ENCODE data around the gene PGAP3.

The PGAP3 gene

DNA sequence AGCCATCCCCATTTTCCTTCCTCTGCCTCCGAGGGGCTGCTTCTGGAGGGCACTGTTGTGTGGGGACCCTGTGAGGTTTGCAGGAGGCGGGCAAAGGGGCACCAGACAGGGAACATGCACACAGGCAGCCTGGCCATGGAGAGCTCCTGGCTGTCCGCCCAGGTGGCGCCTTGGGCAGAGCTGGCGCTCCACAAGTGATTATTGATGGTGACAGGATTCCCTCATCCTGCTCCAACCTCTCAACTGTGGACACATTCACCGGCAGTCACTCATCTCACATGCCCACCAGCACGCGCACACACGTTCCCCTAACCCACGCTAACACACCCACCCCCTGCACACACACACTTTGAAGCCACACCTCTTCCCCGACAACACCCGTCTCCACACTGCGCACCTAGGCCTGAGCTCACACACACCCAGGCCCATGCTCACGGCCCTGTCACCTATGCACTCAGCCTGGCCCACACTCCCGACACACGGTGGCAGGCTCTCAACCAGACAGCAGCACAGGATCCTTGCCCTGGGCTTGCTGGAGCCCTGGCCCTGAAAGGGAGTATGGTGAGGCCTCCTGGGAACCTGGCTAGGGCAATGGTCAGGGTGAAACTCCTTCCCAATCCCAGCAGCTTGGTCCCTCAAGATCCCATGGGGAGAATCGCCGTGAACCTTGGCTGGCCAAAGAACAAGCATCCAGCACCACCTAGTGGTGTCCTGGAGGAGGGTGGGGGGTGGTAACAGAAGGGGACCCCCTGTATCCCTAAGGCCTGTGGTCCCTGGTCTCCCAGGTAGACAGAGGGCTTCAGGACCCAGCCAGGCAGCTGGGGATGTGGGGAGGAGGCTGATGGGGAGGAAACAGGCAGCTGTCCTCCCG, 16.0 kb downstream of the PGAP3 start:
- DNase-seq, result no peak

DNA sequence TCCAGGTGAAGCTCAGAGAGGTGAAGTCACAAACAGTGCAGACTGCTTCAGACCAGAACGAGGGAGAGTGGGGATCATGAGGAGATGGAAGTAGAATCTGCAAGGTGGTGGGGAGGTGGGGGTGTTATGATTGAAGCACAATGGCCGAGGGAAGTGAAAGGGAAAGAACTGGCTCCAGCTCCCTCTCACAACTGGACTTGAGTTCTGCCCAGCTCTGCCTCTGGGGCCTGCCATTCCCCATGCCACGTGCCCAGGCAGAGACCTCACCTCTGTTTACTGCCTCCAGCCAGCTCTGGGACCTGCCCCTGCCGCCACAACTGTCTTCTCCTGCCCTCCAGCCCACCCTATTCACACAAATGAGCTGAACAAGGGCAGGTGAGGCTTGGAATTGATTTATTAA, 17.1 kb downstream of the PGAP3 start:
- DNase-seq, result no peak

DNA sequence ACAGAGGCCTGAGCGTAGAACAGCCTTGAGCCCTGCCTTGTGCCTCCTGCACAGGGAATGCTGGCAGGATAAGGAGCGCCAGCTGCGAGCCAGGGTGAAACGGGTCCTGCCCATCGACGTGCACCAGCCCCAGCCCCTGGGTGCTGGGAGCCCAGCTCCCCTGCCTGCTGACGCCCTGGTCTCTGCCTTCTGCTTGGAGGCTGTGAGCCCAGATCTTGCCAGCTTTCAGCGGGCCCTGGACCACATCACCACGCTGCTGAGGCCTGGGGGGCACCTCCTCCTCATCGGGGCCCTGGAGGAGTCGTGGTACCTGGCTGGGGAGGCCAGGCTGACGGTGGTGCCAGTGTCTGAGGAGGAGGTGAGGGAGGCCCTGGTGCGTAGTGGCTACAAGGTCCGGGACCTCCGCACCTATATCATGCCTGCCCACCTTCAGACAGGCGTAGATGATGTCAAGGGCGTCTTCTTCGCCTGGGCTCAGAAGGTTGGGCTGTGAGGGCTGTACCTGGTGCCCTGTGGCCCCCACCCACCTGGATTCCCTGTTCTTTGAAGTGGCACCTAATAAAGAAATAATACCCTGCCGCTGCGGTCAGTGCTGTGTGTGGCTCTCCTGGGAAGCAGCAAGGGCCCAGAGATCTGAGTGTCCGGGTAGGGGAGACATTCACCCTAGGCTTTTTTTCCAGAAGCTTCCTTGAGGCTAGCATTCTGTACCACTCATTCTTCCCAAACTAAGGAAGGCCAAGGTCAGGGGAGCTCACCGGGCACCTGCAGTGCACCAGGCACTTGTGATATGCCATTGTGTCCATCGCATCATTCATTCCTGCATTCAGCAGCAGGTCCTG, 17.7 kb downstream of the PGAP3 start:
- no peak for DNase-seq

DNA sequence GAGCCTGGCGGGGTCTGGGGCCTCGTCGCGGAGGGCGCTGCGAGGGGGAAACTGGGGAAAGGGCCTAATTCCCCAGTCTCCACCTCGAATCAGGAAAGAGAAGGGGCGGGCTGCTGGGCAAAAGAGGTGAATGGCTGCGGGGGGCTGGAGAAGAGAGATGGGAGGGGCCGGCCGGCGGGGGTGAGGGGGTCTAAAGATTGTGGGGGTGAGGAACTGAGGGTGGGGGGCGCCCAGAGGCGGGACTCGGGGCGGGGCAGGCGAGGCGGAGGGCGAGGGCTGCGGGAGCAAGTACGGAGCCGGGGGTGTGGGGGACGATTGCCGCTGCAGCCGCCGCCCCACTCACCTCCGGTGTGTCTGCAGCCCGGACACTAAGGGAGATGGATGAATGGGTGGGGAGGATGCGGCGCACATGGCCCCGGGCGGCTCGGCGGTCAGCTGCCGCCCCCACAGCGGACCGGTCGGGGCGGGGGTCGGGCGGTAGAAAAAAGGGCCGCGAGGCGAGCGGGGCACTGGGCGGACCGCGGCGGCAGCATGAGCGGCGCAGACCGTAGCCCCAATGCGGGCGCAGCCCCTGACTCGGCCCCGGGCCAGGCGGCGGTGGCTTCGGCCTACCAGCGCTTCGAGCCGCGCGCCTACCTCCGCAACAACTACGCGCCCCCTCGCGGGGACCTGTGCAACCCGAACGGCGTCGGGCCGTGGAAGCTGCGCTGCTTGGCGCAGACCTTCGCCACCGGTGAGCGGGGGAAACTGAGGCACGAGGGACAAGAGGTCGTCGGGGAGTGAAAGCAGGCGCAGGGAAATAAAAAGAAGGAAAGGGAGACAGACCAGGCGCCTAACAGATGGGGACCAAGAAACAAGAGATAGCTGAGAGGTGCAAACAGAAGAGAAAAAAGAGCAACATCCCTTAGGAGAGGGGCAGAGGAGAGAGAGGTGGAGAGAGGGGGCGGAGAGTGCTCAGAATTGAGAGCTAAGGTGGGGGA, 19.6 kb downstream of the PGAP3 start, which contains the start of gene PNMT:
Gene PNMT, plus strand, starts transcription at position 509 of the 980 bp plus-strand sequence. Its CDS starts 23 bp downstream, at position 532.
- DNase-seq, result peak; percentile 80

DNA sequence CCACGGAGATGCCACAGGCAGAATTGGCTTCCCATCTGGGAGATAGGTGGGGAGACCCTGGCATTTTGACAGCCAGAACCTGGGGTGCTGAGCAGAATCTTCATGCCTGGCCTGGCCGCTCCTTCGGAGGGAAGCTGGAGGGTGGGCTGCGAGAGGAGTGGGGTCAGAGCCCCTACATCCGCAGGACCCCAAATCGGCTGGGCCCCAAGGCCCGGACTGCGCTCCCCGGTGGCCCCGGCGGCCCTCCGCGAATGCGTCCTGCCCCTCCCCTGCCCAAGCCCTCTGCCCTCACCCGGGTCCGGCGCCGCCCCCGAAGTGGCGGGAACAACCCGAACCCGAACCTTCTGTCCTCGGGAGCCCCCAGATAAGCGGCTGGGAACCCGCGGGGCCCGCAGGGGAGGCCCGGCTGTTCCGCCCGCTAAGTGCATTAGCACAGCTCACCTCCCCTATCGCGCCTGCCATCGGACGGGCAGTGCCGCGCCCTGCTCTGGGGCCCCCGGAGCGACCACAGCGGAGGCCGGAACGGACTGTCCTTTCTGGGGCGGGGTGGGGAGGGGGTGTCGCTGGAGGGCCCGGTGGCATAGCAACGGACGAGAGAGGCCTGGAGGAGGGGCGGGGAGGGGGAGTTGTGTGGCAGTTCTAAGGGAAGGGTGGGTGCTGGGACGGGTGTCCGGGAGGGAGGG, 20.5 kb downstream of the PGAP3 start:
- DNase-seq, result peak; percentile 73

DNA sequence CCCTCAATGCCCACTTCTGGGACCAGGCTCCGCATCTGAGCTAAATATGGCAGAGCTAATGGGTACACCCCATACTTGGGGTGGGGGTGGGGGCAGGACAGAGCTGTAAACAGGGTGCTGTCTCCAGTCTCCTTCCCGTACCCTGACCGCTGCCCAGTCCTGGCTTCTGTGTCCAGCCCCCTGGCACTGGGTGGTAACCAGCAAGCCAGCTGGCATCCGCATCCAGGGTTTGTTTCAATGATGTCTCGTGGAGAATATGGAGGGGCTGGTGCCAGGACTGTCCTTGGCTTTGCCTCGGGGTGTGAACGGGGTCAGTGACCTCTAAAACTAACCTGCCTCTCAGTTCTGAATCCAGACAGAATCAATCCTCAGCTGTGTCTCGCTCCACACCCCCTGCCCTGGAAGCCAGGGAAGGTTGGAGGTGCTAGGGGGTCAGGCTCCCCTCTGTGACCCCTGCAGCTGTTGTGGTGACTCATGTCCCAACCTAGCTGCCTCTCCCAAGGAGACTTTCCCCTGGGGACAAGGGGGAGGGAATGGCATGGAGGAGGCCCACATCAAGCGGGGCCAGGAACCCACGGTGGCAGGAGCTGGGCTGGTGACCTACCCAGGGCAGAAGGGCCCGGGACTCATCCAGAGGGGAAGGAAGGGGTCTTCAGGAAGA, 21.1 kb downstream of the PGAP3 start:
- no peak for DNase-seq

DNA sequence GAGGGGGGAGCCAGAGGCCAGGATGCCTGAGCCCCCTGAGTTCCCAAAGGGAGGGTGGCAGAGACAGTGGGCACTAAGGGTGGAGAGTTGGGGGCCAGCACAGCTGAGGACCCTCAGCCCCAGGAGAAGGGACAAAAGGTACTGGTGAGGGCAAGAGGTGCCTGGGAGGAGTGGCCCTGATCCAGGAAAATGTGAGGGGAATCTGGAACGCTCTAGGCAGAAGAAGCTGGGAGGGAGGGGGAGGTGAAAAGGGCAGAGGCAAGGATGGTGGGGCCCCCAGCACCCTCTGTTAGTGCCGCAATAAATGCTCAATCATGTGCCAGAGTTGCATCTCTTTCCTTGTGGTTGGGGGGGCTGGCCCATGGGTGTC, 21.6 kb downstream of the PGAP3 start:
- DNase-seq, result no peak

DNA sequence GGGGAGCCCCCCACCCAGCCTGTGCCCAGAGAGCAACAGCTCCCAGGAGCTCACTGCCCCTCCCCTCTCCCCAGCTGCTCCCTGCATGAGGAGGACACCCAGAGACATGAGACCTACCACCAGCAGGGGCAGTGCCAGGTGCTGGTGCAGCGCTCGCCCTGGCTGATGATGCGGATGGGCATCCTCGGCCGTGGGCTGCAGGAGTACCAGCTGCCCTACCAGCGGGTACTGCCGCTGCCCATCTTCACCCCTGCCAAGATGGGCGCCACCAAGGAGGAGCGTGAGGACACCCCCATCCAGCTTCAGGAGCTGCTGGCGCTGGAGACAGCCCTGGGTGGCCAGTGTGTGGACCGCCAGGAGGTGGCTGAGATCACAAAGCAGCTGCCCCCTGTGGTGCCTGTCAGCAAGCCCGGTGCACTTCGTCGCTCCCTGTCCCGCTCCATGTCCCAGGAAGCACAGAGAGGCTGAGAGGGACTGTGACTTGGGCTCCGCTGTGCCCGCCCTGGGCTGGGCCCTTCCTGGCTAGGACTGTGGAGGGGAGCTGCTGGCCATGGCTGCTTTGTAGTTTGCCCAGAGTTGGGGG, 22.1 kb downstream of the PGAP3 start:
- DNase-seq, result no peak

DNA sequence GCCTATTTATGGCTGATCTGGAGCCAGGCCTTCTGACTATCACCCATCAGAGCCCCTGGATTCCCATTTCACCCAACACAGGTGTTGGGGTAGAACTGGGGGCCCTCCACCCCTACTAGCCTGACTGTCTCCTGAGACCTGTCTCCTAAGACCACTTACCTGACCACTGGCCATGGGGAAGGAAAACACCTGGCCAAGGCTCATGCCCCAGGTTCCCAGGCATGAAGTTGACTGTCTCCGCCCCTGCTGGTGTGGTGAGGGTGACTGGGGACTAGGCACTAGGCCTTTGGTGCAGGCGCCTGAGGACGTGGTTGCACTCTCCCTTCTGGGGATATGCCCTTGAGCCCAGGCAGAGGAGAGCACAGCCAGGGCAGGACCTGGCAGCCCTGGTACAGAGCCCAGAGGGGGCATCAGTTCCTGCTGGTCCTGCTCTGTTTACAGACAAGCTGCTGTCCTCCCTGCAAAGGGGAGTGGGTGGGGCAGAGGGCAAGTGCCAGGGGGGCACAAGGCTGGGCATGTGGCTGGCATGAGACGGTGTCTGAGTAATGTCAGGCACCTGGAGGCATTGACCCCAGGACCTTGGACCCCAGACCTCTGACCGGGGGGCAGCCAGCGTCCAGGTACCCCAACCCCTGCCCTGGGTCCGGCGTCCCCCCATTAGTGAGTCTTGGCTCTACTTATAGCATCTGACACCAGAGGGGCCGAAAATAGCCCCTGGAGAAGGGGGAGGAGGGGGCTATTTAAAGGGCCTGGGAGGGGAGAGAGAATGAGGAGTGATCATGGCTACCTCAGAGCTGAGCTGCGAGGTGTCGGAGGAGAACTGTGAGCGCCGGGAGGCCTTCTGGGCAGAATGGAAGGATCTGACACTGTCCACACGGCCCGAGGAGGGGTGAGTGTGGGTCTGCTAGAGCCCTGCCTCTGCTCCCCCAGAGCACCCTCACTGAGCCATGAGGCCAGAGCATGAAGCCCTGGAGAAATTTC, 23.0 kb downstream of the PGAP3 start, which contains the start of gene TCAP:
Gene TCAP, plus strand, starts transcription at position 769 of the 981 bp plus-strand sequence. Its CDS starts 11 bp downstream, at position 780.
- no peak for DNase-seq

DNA sequence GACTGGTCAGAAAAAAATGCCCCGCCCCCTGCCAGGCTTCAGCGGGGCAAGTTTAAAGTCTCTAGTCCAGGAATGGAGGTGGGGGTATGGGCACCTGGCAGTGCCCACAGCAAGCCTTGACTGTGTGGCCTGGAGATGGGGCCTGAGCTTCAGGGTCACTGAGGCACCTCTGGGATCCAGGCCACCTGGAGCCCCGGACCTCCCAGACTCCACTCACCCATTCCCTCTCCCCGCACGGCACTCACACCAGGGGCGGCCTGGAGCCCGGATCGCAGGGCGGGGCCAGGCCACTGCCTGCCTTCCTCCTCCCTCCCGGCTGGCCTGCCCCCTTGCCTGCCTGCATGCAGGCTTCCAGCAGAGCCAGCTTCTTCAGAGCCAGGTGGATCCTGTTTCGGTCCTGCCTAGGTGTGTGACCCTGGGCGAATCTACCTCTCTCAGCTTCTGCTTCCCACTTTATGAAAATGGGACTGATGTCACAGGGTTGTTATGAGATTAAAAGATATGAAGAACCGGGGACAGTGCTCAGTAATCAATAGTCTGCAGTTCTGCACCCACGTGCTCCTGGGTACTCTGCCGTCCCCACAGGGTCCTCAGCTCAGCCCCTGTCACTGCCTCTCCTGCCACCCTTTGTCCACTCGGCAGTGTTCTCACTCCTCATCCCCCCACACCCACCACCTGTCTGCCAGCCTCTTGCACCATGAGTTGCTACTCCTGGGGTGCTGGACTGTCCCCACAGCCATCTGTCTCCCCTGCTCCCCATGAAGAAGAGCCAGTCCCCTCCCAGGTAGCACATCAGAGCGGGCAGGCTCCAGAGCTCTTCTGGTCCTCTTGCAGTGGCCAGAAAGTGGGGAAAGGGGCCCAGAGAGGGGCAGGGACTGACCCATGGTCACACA, 23.9 kb downstream of the PGAP3 start:
- DNase-seq, result no peak

DNA sequence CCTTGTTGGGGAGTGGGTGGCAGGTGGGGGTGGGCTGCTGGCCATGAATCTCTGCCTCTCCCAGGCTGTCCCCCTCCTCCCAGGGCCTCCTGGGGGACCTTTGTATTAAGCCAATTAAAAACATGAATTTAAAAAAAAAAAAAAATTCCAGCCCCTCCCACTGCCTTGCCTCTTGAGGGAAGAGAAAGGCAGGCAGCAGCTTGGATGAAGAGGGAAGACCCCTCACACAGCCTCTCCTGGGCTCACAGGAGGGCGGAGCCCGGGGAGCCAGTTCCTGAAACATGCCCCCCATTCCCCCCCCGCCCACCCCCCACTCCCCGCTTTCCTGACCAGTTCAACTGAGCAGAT, 24.5 kb downstream of the PGAP3 start:
- no peak for DNase-seq

DNA sequence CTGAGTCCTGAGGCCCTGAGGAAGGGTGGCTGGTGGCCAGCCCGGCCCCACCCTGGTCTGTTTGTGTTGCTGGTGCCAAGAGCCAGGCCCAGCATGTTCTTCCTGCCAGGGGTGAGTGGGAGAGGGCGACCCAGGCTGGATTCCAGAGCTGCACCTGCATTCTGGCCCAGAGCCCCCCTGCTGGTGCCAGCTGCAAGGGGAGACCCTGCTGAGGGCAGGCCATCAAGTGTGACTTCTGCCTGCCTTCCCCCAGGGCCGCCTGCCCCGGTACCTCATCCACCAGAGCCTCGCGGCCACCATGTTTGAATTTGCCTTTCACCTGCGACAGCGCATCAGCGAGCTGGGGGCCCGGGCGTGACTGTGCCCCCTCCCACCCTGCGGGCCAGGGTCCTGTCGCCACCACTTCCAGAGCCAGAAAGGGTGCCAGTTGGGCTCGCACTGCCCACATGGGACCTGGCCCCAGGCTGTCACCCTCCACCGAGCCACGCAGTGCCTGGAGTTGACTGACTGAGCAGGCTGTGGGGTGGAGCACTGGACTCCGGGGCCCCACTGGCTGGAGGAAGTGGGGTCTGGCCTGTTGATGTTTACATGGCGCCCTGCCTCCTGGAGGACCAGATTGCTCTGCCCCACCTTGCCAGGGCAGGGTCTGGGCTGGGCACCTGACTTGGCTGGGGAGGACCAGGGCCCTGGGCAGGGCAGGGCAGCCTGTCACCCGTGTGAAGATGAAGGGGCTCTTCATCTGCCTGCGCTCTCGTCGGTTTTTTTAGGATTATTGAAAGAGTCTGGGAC, 25.1 kb downstream of the PGAP3 start:
- DNase-seq, result no peak

DNA sequence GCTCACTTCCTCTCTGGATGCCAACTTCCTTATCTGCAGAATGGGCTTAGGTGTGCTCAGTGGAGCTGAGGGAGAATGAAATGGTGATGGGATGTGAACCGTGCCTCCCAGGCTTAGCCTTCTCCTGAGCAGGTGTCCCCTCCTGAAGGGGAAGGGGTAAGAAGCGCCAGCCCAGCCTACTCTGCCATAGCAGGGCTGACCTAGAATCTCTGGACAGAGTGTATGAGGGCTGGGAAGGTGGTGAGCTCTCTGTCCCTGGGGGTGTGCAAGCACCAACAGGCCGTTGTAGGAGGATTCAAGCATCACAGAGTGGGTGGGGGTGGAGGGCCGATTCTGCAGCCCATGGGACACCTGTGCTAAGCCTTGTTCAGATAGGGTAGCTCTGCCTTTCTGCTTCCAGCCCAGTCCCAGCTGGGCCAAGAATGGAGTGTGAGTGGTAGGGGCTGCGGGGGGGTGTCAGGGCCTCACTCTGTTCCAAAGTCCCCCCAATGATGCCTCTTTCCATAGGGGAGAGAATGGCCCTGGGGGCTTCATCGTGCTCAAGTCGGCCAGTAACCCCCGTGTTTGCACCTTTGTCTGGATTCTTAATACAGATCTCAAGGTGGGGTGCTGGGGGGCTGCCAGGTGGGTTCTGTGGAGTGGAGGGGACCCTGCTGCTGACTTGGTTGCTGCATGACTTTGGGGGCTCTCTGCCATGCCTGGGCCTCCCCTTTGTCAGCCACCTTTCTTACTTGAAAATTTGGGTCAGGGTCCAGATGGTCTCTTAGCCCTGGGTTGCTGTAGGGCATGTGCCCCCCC, 25.9 kb downstream of the PGAP3 start:
- no peak for DNase-seq

DNA sequence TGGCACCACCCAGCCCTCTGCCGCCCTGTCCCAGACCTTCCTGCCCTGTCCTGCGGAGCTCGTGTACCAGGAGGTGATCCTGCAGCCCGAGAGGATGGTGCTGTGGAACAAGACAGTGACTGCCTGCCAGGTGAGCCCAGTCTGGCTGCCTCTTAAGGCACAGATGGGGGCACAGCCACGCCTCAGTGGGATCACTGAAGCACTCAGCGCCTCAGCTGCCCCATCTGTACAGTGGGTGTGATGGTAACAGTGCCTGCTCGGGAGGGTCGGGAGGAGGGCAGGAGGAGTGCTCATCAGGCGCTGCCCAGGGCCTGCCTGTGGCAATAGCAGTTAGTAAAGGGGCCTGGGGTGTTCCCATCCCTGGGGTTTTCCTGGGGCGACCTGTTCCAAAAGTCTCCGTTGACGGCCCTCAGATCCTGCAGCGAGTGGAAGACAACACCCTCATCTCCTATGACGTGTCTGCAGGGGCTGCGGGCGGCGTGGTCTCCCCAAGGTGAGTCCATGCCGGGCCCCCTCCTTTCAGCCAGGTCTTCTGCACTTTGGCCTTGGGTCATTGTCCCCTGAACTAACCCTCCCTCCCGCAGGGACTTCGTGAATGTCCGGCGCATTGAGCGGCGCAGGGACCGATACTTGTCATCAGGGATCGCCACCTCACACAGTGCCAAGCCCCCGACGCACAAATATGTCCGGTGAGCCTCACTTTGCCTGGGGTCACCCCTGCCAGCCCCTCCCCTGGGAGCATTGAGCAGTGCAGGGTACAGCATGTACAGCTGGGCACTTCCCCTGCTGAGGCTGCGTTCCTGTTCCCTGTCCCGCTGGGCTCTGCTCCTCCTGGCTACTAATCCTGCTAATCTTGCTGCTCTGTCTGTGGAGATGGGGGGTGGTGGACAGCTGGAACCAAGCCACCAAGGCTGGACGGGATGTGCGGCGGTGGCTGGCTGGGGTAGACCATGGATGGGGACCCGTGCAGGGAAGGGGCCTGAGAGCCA, 27.2 kb downstream of the PGAP3 start:
- DNase-seq, result no peak

DNA sequence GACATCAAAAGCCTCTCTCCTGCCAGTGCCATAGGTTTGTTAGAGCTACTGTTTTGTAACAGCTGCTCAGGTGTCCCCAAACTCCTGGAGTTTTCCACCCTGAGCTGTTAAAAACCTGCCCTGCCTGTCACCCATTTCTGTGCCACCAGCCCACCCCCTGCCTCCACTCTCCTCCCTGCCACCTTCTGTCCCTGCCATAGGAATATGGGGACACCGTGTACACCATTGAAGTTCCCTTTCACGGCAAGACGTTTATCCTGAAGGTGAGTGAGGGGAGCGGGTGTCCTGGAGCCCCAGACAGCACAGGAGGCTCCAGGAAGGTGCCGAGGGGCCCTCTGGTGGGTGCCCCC, 27.9 kb downstream of the PGAP3 start:
- no peak for DNase-seq

All from activated CD8-positive, alpha-beta memory T cell treated with anti-CD3 and anti-CD28 coated beads for 24 hours (primary cell).